Keratinocyte (primary cell): ENCODE results near the gene E2F3.

ENCODE experiments used
- EZH2 ChIP-seq: IDR thresholded peaks from one replicate; pipeline ENCODE4 v1.6.1; 2012; ENCODE audit warnings: inconsistent platforms, mild to moderate bottlenecking, low read length, moderate library complexity
- TF ChIP-seq, protein P1 (sequence below), 3 experiments: IDR thresholded peaks in 1 of 3; conservative IDR thresholded peaks in 1 of 3; optimal IDR thresholded peaks in 1 of 3; 2 replicates in 2 of 3; 3 replicates in 1 of 3; pipeline versions ENCODE3 to v1.5.1; 2011; ENCODE audit warnings: low read length in 3 of 3, mild to moderate bottlenecking in 3 of 3, moderate library complexity in 2 of 3, control low read depth in 1 of 3, inconsistent platforms in 1 of 3; ENCODE audit not compliant: insufficient read depth in 2 of 3; ENCODE audit errors: extremely low read depth in 1 of 3

- TF ChIP-seq, protein P1, sequence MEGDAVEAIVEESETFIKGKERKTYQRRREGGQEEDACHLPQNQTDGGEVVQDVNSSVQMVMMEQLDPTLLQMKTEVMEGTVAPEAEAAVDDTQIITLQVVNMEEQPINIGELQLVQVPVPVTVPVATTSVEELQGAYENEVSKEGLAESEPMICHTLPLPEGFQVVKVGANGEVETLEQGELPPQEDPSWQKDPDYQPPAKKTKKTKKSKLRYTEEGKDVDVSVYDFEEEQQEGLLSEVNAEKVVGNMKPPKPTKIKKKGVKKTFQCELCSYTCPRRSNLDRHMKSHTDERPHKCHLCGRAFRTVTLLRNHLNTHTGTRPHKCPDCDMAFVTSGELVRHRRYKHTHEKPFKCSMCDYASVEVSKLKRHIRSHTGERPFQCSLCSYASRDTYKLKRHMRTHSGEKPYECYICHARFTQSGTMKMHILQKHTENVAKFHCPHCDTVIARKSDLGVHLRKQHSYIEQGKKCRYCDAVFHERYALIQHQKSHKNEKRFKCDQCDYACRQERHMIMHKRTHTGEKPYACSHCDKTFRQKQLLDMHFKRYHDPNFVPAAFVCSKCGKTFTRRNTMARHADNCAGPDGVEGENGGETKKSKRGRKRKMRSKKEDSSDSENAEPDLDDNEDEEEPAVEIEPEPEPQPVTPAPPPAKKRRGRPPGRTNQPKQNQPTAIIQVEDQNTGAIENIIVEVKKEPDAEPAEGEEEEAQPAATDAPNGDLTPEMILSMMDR (optimal IDR thresholded peaks at IDR 0.05 in 1 of 3, IDR thresholded peaks at IDR 0.05 in 1 of 3, conservative IDR thresholded peaks at IDR 0.05 in 1 of 3; ENCODE audit: extremely low read depth in 1 of 3, insufficient read depth in 2 of 3, low read length in 3 of 3) = no peak
- no peak for TF ChIP-seq EZH2
Measured at GRCh38 chr6:20433929-20434328, 32.2 kb downstream of the E2F3 start.
